SK-N-SH (cell line): Measurements from ENCODE around the gene WBP11. TPM values are rescaled to one million over a fixed set of nuclear protein-coding genes. Genes with fewer than 3 reads are reported as not detected.

Source experiments
- CTCF ChIA-PET: fragments of 300-600, 350-600 bp; formaldehyde crosslinking; extraction: SDS; loops from one replicate; lab custom pipeline; 2021; lab: Yijun Ruan, JAX
- POLR2A ChIA-PET: fragments of 350-600 bp; sonication (Branson Sonifier 250); formaldehyde crosslinking; extraction: SDS; loops from one replicate; lab custom pipeline; 2020; ENCODE audit warnings: antibody characterized with exemption, inconsistent platforms; lab: Yijun Ruan, JAX
- DNase-seq: peaks from one replicate; pipeline ENCODE4 v3.0.0; 2012
- H2AFZ ChIP-seq: fragments of 200-600 bp; sonication (generic); 2 replicates; pipeline ENCODE4 v1.8.1; 2016; ENCODE audit warnings: antibody characterized with exemption, mild to moderate bottlenecking, low read depth
- H3F3A ChIP-seq: fragments of 200-600 bp; sonication (generic); replicated peaks from 2 replicates; pipeline ENCODE3; 2016; ENCODE audit warnings: antibody characterized with exemption, mild to moderate bottlenecking; ENCODE audit not compliant: insufficient read depth
- H3K27ac ChIP-seq, 2 experiments: fragments of 200-500 bp in 1 of 2; fragments of 200-600 bp in 1 of 2; sonication (Bioruptor generic) in 1 of 2; sonication (generic), shearing (Covaris generic) in 1 of 2; 2 replicates each; pipeline versions ENCODE4 v1.5.1 to v1.6.1; 2014 to 2016; ENCODE audit warnings: low read depth in 2 of 2, inconsistent platforms in 1 of 2, low read length in 1 of 2, mild to moderate bottlenecking in 1 of 2, mixed read lengths in 1 of 2
- H3K27me3 ChIP-seq: fragments of 200-600 bp; sonication (generic), shearing (Covaris generic); 2 replicates; pipeline ENCODE4 v1.6.1; 2016; ENCODE audit warnings: mixed run types; ENCODE audit not compliant: insufficient read depth
- H3K36me3 ChIP-seq, 2 experiments: fragments of 200-500 bp in 1 of 2; fragments of 200-600 bp in 1 of 2; sonication (Bioruptor generic) in 1 of 2; sonication (generic) in 1 of 2; replicated peaks in 1 of 2; 2 replicates each; pipeline versions ENCODE3 to v1.5.1; 2014 to 2016; ENCODE audit warnings: low read length in 1 of 2, mild to moderate bottlenecking in 1 of 2; ENCODE audit not compliant: insufficient read depth in 2 of 2, control insufficient read depth in 1 of 2
- H3K4me1 ChIP-seq, 2 experiments: fragments of 200-500 bp in 1 of 2; fragments of 200-600 bp in 1 of 2; sonication (Bioruptor generic) in 1 of 2; sonication (generic), shearing (Covaris generic) in 1 of 2; 2 replicates each; pipeline versions ENCODE4 v1.5.1 to v1.6.1; 2014 to 2016; ENCODE audit warnings: low read depth in 1 of 2, low read length in 1 of 2, mixed run types in 1 of 2; ENCODE audit not compliant: insufficient read depth in 2 of 2, control insufficient read depth in 1 of 2
- H3K4me2 ChIP-seq: fragments of 200-600 bp; sonication (generic), shearing (Covaris generic); 2 replicates; pipeline ENCODE4 v1.6.1; 2017; ENCODE audit warnings: mixed run types
- H3K4me3 ChIP-seq, 2 experiments: fragments of 200-500 bp in 1 of 2; fragments of 200-600 bp in 1 of 2; sonication (Bioruptor generic) in 1 of 2; sonication (generic), shearing (Covaris generic) in 1 of 2; 2 replicates each; pipeline versions ENCODE4 v1.5.1 to v1.8.1; 2014 to 2016; ENCODE audit warnings: low read depth in 2 of 2, inconsistent platforms in 1 of 2, low read length in 1 of 2, mild to moderate bottlenecking in 1 of 2, mixed read lengths in 1 of 2, moderate library complexity in 1 of 2
- H3K79me2 ChIP-seq: fragments of 200-600 bp; sonication (generic); 2 replicates; pipeline ENCODE4 v1.8.1; 2017; ENCODE audit warnings: mild to moderate bottlenecking; ENCODE audit not compliant: insufficient read depth
- H3K9ac ChIP-seq: fragments of 200-600 bp; sonication (generic); 2 replicates; pipeline ENCODE4 v1.6.1; 2017; ENCODE audit warnings: mixed run types
- H3K9me2 ChIP-seq: fragments of 200-600 bp; sonication (generic); 2 replicates; pipeline ENCODE4 v1.6.1; 2017; ENCODE audit warnings: mixed run types
- H3K9me3 ChIP-seq: fragments of 200-600 bp; sonication (generic); 2 replicates; pipeline ENCODE4 v1.6.1; 2017; ENCODE audit warnings: mixed run types, mild to moderate bottlenecking, moderate library complexity
- H4K20me1 ChIP-seq: fragments of 200-600 bp; sonication (generic); 2 replicates; pipeline ENCODE4 v1.6.1; 2017; ENCODE audit warnings: mild to moderate bottlenecking, mixed run types; ENCODE audit not compliant: insufficient read depth
- EP300 ChIP-seq, 2 experiments: IDR thresholded peaks; 2 replicates each; pipeline versions ENCODE4 v1.4.0 to v1.6.1; 2012; ENCODE audit warnings: borderline replicate concordance in 1 of 2, low read depth in 1 of 2, low read length in 1 of 2
- EZH2phosphoT487 ChIP-seq: fragments of 200-600 bp; sonication (generic); IDR thresholded peaks from 2 replicates; pipeline ENCODE4 v1.6.1; 2017; ENCODE audit warnings: low read depth, mixed run types, mild to moderate bottlenecking, antibody characterized with exemption, moderate library complexity, borderline replicate concordance
- GABPA ChIP-seq: IDR thresholded peaks from 2 replicates; pipeline ENCODE4 v1.4.0; 2012; ENCODE audit warnings: low read depth, mild to moderate bottlenecking
- GATA2 ChIP-seq: sonication (generic); formaldehyde crosslinking; IDR thresholded peaks from 2 replicates; pipeline ENCODE4 v1.5.0; 2020; ENCODE audit warnings: mild to moderate bottlenecking, missing genetic modification reagents
- MEF2A ChIP-seq: IDR thresholded peaks from 2 replicates; pipeline ENCODE4 v1.4.0; 2012; ENCODE audit warnings: low read depth, borderline replicate concordance
- MXI1 ChIP-seq: IDR thresholded peaks from 2 replicates; pipeline ENCODE4 v1.6.1; 2012; ENCODE audit warnings: mild to moderate bottlenecking, low read depth, low read length, improper control_type of control experiment
- NFIC ChIP-seq: IDR thresholded peaks from 2 replicates; pipeline ENCODE4 v1.4.0; 2012; ENCODE audit warnings: borderline replicate concordance
- POLR2AphosphoS5 ChIP-seq: IDR thresholded peaks from 2 replicates; pipeline ENCODE4 v1.6.1; 2012; ENCODE audit warnings: low read depth, low read length
- RAD21 ChIP-seq: IDR thresholded peaks from 2 replicates; pipeline ENCODE4 v1.6.1; 2012; ENCODE audit warnings: mild to moderate bottlenecking, low read length
- RCOR1 ChIP-seq: fragments of 150-350 bp; IDR thresholded peaks from 2 replicates; pipeline ENCODE4 v1.6.1; 2017; ENCODE audit warnings: antibody characterized with exemption, low read length
- RXRA ChIP-seq: IDR thresholded peaks from 2 replicates; pipeline ENCODE4 v1.4.0; 2012; ENCODE audit warnings: low read depth, mild to moderate bottlenecking, borderline replicate concordance
- SIN3A ChIP-seq: IDR thresholded peaks from 2 replicates; pipeline ENCODE4 v1.6.1; 2012; ENCODE audit warnings: low read depth, mild to moderate bottlenecking, low read length, moderate library complexity, borderline replicate concordance
- SMC3 ChIP-seq: IDR thresholded peaks from 2 replicates; pipeline ENCODE4 v1.6.1; 2012; ENCODE audit warnings: low read depth, low read length, improper control_type of control experiment
- TAF1 ChIP-seq: IDR thresholded peaks from 2 replicates; pipeline ENCODE4 v1.6.1; 2012; ENCODE audit warnings: low read depth, mild to moderate bottlenecking, low read length, moderate library complexity, borderline replicate concordance
- TCF12 ChIP-seq: IDR thresholded peaks from 2 replicates; pipeline ENCODE4 v1.4.0; 2012
- YY1 ChIP-seq: IDR thresholded peaks from 2 replicates; pipeline ENCODE4 v1.4.0; 2012; ENCODE audit warnings: low read depth, mild to moderate bottlenecking
- WGBS: methylation state at CpG from one replicate; pipeline ENCODE4 v1.1.6; 2017; ENCODE audit warnings: low lambda C conversion rate; 5-methylcytosine and 5-hydroxymethylcytosine counted together
- polyA plus RNA-seq, 3 experiments: library from polyadenylated mRNA; depleted of rRNA; stranded (reverse); fragments of >200 nt; gene quantifications; 2 replicates each; pipeline ENCODE4 v1.2.3, GENCODE V29; 2012
- TF ChIP-seq, protein P1 (sequence below): IDR thresholded peaks from 2 replicates; pipeline ENCODE4 v1.4.0; 2012; ENCODE audit warnings: low read depth, borderline replicate concordance
- TF ChIP-seq, protein P2 (sequence below): IDR thresholded peaks from 2 replicates; pipeline ENCODE4 v1.4.0; 2012; ENCODE audit warnings: low read depth, borderline replicate concordance
- TF ChIP-seq, protein P3 (sequence below): fragments of 200-600 bp; sonication (generic); IDR thresholded peaks from 2 replicates; pipeline ENCODE4 v1.6.1; 2017; ENCODE audit warnings: antibody characterized with exemption, mild to moderate bottlenecking, moderate library complexity
- TF ChIP-seq, protein P4 (sequence below): IDR thresholded peaks from 2 replicates; pipeline ENCODE4 v1.4.0; 2012; ENCODE audit warnings: low read depth

WBP11 gene
- polyA plus RNA-seq, 1 of the 3 experiments (the other 2 are of a cell fraction): 18.7 TPM

GRCh38 chr12:14779834-14780233, 23.4 kb downstream of the WBP11 start:
- Histone ChIP-seq H3K36me3 (peaks cover 7 to 8% of the 10 kb centered on the region in 2 experiments), H3K27ac (no peak overlapping the region), H3K4me3 (no peak overlapping the region), H3K4me2 (no peak overlapping the region), H3K9ac (no peak overlapping the region), H3K9me3 (no peaks in the 10 kb centered on the region), H3K79me2 (peaks cover 18% of the 10 kb centered on the region), H2AFZ (no peak overlapping the region), H3K27me3 (no peaks in the 10 kb centered on the region), H4K20me1 (no peaks in the 10 kb centered on the region), H3F3A (peaks cover 17% of the 10 kb centered on the region), H3K9me2 (no peaks in the 10 kb centered on the region), H3K4me1 (no peaks in the 10 kb centered on the region; a peak in 2 of 4 replicates)
- WGBS: 100% methylated on average over 2 of the region's 2 CpGs
- no peak for DNase-seq
- ChIA-PET POLR2A (no interaction called here), CTCF (interaction anchor here (1.1 kb wide), 1 partner anchor 10 kb away, joined by 3 read pairs; no protein-coding TSS in a partner anchor)
- no peak for TF ChIP-seq GATA2 (CRISPR knock-in tag)
- no peak for TF ChIP-seq POLR2AphosphoS5
- no peak for TF ChIP-seq MEF2A
- no peak for TF ChIP-seq RXRA
- TF ChIP-seq EZH2phosphoT487: no peak
- TF ChIP-seq TAF1: no peak
- no peak for TF ChIP-seq EP300 (IDR thresholded peaks at IDR 0.05; ENCODE audit: borderline replicate concordance in 1 of 2, low read depth in 1 of 2, low read length in 1 of 2)
- TF ChIP-seq SMC3: no peak
- TF ChIP-seq, protein P1, sequence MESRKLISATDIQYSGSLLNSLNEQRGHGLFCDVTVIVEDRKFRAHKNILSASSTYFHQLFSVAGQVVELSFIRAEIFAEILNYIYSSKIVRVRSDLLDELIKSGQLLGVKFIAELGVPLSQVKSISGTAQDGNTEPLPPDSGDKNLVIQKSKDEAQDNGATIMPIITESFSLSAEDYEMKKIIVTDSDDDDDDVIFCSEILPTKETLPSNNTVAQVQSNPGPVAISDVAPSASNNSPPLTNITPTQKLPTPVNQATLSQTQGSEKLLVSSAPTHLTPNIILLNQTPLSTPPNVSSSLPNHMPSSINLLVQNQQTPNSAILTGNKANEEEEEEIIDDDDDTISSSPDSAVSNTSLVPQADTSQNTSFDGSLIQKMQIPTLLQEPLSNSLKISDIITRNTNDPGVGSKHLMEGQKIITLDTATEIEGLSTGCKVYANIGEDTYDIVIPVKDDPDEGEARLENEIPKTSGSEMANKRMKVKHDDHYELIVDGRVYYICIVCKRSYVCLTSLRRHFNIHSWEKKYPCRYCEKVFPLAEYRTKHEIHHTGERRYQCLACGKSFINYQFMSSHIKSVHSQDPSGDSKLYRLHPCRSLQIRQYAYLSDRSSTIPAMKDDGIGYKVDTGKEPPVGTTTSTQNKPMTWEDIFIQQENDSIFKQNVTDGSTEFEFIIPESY: no peak
- TF ChIP-seq YY1: no peak
- TF ChIP-seq NFIC: no peak
- no peak for TF ChIP-seq MXI1
- TF ChIP-seq, protein P2, sequence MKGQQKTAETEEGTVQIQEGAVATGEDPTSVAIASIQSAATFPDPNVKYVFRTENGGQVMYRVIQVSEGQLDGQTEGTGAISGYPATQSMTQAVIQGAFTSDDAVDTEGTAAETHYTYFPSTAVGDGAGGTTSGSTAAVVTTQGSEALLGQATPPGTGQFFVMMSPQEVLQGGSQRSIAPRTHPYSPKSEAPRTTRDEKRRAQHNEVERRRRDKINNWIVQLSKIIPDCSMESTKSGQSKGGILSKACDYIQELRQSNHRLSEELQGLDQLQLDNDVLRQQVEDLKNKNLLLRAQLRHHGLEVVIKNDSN: no peak
- no peak for TF ChIP-seq TCF12
- TF ChIP-seq SIN3A: no peak
- no peak for TF ChIP-seq GABPA
- TF ChIP-seq RCOR1: no peak
- TF ChIP-seq, protein P3, sequence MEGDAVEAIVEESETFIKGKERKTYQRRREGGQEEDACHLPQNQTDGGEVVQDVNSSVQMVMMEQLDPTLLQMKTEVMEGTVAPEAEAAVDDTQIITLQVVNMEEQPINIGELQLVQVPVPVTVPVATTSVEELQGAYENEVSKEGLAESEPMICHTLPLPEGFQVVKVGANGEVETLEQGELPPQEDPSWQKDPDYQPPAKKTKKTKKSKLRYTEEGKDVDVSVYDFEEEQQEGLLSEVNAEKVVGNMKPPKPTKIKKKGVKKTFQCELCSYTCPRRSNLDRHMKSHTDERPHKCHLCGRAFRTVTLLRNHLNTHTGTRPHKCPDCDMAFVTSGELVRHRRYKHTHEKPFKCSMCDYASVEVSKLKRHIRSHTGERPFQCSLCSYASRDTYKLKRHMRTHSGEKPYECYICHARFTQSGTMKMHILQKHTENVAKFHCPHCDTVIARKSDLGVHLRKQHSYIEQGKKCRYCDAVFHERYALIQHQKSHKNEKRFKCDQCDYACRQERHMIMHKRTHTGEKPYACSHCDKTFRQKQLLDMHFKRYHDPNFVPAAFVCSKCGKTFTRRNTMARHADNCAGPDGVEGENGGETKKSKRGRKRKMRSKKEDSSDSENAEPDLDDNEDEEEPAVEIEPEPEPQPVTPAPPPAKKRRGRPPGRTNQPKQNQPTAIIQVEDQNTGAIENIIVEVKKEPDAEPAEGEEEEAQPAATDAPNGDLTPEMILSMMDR: no peak
- TF ChIP-seq, protein P4, sequence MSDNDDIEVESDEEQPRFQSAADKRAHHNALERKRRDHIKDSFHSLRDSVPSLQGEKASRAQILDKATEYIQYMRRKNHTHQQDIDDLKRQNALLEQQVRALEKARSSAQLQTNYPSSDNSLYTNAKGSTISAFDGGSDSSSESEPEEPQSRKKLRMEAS: no peak
- TF ChIP-seq RAD21: no peak
